ENCODE measurements around the gene NRP2. TPM values are rescaled to one million over a fixed set of nuclear protein-coding genes. Genes with fewer than 3 reads are reported as not detected.

The NRP2 gene
- total RNA-seq, 1 donor from 2014 or later = 89.5 TPM

DNA sequence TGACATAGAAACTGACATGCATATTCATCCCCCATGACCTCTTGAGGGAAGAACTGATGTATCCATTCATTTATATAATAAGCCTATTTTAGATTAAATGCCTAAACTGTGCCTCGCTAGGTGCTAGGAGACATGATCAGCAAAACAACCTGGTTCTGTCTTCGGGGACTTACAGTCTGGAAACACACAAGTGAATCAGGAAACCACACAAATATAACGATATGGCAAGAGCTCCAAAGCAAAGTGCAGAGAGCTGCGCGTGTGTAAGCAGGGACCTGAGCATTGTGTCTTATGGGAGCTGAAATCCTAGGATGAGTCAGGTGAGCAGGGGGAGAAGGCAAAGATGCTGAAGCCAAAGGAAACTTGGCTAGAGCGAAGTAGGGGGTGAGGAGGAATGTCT, 120.6 kb downstream of the NRP2 start:
- Mint-ChIP-seq H3K36me3 (peaks cover 12% of the 10 kb centered on the region), H3K27me3 (ENCODE audit: low read depth) (no peaks in the 10 kb centered on the region), H3K27ac (no peak overlapping the region), H3K9me3 (peaks cover 11% of the 10 kb centered on the region), H3K4me1 (peaks cover 15% of the 10 kb centered on the region), H3K4me3 (no peak overlapping the region)
- no peak for TF ChIP-seq CTCF (IDR thresholded peaks at IDR 0.05; ENCODE audit: unreplicated experiment)
- no peak for DNase-seq (ENCODE audit: low spot score in 2 of 2, unreplicated experiment in 2 of 2)

DNA sequence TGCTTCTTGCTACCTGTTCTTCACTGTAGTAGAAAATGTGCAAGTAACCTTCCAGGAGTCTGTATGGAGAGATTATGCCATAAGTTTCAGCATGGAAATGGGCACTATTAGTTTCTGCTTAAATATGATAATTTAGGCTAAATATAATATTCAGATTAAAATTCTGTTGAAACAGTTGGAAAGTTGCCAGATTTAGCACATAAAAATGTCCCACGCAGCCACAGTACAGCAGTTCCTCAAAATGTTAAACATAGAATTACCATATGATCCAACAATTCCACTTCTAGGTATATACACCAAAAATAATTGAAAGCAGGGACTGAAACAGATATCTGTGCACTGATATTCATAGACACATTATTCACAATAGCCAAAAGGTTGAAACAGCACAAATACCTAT, 121.2 kb downstream of the NRP2 start:
- no peak for DNase-seq (ENCODE audit: low spot score in 2 of 2, unreplicated experiment in 2 of 2)
- Mint-ChIP-seq H3K27me3 (ENCODE audit: low read depth) (no peaks in the 10 kb centered on the region), H3K36me3 (peaks cover 10% of the 10 kb centered on the region), H3K27ac (no peak overlapping the region), H3K9me3 (peaks cover 11% of the 10 kb centered on the region), H3K4me1 (peaks cover 15% of the 10 kb centered on the region), H3K4me3 (no peak overlapping the region)
- TF ChIP-seq CTCF (IDR thresholded peaks at IDR 0.05; ENCODE audit: unreplicated experiment) = no peak

- DNase-seq (ENCODE audit: low spot score in 2 of 2, unreplicated experiment in 2 of 2) = no peak
- no peak overlapping the region for H3K4me3 Mint-ChIP-seq
- H3K36me3 Mint-ChIP-seq = no peaks in the 10 kb centered on the region
- H3K27ac Mint-ChIP-seq = no peak overlapping the region
- no peak for TF ChIP-seq CTCF (IDR thresholded peaks at IDR 0.05; ENCODE audit: unreplicated experiment)
- H3K4me1 Mint-ChIP-seq = peaks cover 16% of the 10 kb centered on the region
- H3K9me3 Mint-ChIP-seq = no peaks in the 10 kb centered on the region
- H3K27me3 Mint-ChIP-seq (ENCODE audit: low read depth) = no peaks in the 10 kb centered on the region
These were observed 122.8 kb downstream of the NRP2 start for GRCh38 chr2:205805136-205805535.

- DNase-seq (ENCODE audit: low spot score in 2 of 2, unreplicated experiment in 2 of 2) = no peak
- TF ChIP-seq CTCF (IDR thresholded peaks at IDR 0.05; ENCODE audit: unreplicated experiment) = no peak
- Mint-ChIP-seq H3K27me3 (ENCODE audit: low read depth) (no peaks in the 10 kb centered on the region), H3K9me3 (no peaks in the 10 kb centered on the region), H3K4me3 (no peak overlapping the region), H3K36me3 (no peaks in the 10 kb centered on the region), H3K4me1 (peaks cover 7% of the 10 kb centered on the region), H3K27ac (no peak overlapping the region)
These were observed 124.0 kb downstream of the NRP2 start for GRCh38 chr2:205806143-205806905.

- Mint-ChIP-seq H3K27ac (no peak overlapping the region), H3K4me3 (no peak overlapping the region), H3K36me3 (no peaks in the 10 kb centered on the region), H3K4me1 (peaks cover 5% of the 10 kb centered on the region), H3K27me3 (ENCODE audit: low read depth) (no peaks in the 10 kb centered on the region), H3K9me3 (no peaks in the 10 kb centered on the region)
- no peak for TF ChIP-seq CTCF (IDR thresholded peaks at IDR 0.05; ENCODE audit: unreplicated experiment)
- no peak for DNase-seq (ENCODE audit: low spot score in 2 of 2, unreplicated experiment in 2 of 2)
These were observed 124.9 kb downstream of the NRP2 start for GRCh38 chr2:205807229-205807628.
